HUES6 (cell line): ENCODE measurements around the gene SAP30BP.

ENCODE experiments used
- H3K27ac ChIP-seq: 2 replicates; pipeline ENCODE4 v1.7.0; 2013; ENCODE audit warnings: low read depth, mild to moderate bottlenecking, low read length, inconsistent platforms
- H3K27me3 ChIP-seq: 2 replicates; pipeline ENCODE4 v1.6.1; 2013; ENCODE audit warnings: low read length; ENCODE audit not compliant: control insufficient read depth, insufficient read depth
- H3K36me3 ChIP-seq: 2 replicates; pipeline ENCODE4 v1.6.1; 2013; ENCODE audit warnings: low read length; ENCODE audit not compliant: control insufficient read depth, insufficient read depth
- H3K4me1 ChIP-seq: 2 replicates; pipeline ENCODE4 v1.6.1; 2013; ENCODE audit warnings: low read length; ENCODE audit not compliant: control insufficient read depth, insufficient read depth
- H3K4me3 ChIP-seq: 2 replicates; pipeline ENCODE4 v1.5.1; 2013; ENCODE audit warnings: low read depth, low read length
- H3K9ac ChIP-seq: one replicate; pipeline ENCODE4 v1.6.1; 2013; ENCODE audit warnings: mild to moderate bottlenecking, low read length
- H3K9me3 ChIP-seq: 2 replicates; pipeline ENCODE4 v1.6.1; 2013; ENCODE audit warnings: low read depth, low read length; ENCODE audit not compliant: control insufficient read depth, insufficient read depth

Gene SAP30BP

GRCh38 chr17:75755205-75755901, 88.2 kb downstream of the SAP30BP start:
- Histone ChIP-seq H3K4me1 (peaks cover 12% of the 10 kb centered on the region), H3K9ac (no peak overlapping the region), H3K9me3 (no peaks in the 10 kb centered on the region), H3K27ac (no peak overlapping the region), H3K36me3 (no peaks in the 10 kb centered on the region; the same call in 1 of the 2 replicates), H3K4me3 (no peak overlapping the region), H3K27me3 (no peaks in the 10 kb centered on the region)

DNA sequence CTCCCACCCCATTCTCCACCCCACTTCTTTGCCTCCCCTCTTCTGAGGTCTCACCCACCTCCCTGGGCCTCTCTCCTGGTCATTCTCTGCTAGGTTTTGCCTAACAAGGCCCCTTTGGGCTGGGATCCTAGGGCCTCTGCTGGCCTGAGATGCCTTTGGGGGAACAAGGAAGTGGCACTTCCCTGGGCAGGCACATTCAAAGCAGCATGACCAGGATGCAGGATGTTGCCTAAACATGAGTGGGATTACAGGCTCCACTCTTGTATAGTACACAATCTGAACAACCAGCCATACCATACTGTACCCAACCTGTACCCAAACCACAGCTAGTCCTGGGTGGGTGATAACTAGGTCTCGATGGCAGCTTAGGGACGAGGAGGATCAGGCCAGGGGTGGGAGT, 88.9 kb downstream of the SAP30BP start:
- no peak overlapping the region for H3K9ac ChIP-seq
- no peaks in the 10 kb centered on the region for H3K9me3 ChIP-seq
- H3K36me3 ChIP-seq, result no peaks in the 10 kb centered on the region; the same call in 1 of the 2 replicates
- no peak overlapping the region for H3K4me3 ChIP-seq
- H3K27ac ChIP-seq, result no peak overlapping the region
- peaks cover 12% of the 10 kb centered on the region for H3K4me1 ChIP-seq
- no peaks in the 10 kb centered on the region for H3K27me3 ChIP-seq

DNA sequence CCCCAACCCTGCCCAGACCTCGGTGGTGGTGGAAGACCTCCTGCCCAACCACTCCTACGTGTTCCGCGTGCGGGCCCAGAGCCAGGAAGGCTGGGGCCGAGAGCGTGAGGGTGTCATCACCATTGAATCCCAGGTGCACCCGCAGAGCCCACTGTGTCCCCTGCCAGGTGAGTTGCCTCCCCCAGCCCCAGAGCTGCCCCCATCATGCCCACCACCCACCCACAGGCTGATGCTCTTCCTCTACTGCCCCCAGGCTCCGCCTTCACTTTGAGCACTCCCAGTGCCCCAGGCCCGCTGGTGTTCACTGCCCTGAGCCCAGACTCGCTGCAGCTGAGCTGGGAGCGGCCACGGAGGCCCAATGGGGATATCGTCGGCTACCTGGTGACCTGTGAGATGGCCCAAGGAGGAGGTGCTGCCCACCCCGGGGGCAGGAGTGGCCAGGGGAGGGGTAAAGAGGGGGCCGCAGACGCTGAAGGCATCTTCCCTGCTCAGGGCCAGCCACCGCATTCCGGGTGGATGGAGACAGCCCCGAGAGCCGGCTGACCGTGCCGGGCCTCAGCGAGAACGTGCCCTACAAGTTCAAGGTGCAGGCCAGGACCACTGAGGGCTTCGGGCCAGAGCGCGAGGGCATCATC, 89.4 kb downstream of the SAP30BP start:
- H3K4me1 ChIP-seq, result peaks cover 12% of the 10 kb centered on the region
- no peaks in the 10 kb centered on the region; the same call in 1 of the 2 replicates for H3K36me3 ChIP-seq
- no peak overlapping the region for H3K4me3 ChIP-seq
- no peak overlapping the region for H3K9ac ChIP-seq
- H3K27me3 ChIP-seq, result no peaks in the 10 kb centered on the region
- no peak overlapping the region for H3K27ac ChIP-seq
- no peaks in the 10 kb centered on the region for H3K9me3 ChIP-seq

DNA sequence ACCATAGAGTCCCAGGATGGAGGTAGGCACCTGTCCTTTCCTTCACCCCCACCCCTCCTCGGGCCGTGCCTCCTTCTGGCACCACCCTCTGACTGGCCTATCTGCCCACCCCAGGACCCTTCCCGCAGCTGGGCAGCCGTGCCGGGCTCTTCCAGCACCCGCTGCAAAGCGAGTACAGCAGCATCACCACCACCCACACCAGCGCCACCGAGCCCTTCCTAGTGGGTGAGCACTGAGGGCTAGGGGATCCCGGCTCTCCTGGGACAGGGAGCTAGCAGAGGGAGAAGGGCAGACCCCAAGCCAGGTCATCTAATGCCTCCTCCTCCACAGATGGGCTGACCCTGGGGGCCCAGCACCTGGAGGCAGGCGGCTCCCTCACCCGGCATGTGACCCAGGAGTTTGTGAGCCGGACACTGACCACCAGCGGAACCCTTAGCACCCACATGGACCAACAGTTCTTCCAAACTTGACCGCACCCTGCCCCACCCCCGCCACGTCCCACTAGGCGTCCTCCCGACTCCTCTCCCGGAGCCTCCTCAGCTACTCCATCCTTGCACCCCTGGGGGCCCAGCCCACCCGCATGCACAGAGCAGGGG, 90.0 kb downstream of the SAP30BP start:
- H3K36me3 ChIP-seq, result no peaks in the 10 kb centered on the region; the same call in 1 of the 2 replicates
- no peak overlapping the region for H3K27ac ChIP-seq
- H3K4me1 ChIP-seq, result peaks cover 12% of the 10 kb centered on the region
- H3K4me3 ChIP-seq, result no peak overlapping the region
- H3K9me3 ChIP-seq, result no peaks in the 10 kb centered on the region
- H3K9ac ChIP-seq, result no peak overlapping the region
- no peaks in the 10 kb centered on the region for H3K27me3 ChIP-seq
